IPS-NIHi11 (cell line): ENCODE measurements around the gene MYO1H.

Experiments used
- DNase-seq: peaks from one replicate; pipeline ENCODE4 v3.0.0; 2012; ENCODE audit warnings: mixed read lengths, low spot score

Gene MYO1H

DNA sequence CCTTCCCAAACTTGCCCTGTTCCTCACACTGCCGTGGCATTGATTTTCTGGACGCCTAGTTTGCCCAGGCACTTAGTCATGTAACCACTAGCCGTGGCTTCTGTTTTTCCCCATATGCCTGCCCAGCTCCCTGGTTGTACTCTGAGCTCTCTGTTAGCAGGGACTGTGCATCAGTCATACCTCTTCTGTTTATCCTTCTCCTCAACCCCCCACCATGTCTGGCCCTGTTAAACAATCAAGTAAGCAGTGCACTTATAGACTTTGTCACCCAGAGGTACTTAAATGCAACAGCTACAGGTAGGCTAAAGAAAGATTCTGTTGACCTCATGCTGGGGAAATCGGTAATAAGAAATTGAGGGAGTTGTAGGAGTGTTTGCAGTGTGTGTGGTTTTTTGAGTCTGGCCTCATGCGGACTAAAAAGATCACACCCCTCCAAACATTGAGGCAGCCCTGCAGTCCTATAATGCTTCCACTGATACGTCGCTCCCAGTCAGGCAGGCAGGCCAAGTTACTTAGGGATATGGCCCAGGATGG is 146.7 kb downstream of the MYO1H start:
- DNase-seq: no peak

DNA sequence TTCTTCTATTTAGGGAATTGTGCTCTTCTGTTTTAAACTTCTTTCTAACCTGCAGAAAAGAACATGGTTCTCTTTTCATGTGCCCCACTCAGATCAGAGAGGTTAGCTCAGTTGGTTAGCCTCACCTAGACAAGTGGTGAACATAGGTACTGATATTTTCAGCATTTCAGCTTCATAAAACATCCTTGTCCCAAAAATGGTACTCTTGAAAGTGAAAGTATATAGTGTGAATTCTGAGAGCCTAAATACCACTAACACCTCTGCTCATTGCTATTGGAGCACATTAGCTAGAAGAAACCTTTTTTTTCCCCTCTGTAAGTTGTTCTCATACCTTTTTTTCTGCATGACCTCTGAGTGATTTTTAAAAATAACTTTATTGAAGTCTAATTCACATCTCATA is 147.3 kb downstream of the MYO1H start:
- no peak for DNase-seq

DNA sequence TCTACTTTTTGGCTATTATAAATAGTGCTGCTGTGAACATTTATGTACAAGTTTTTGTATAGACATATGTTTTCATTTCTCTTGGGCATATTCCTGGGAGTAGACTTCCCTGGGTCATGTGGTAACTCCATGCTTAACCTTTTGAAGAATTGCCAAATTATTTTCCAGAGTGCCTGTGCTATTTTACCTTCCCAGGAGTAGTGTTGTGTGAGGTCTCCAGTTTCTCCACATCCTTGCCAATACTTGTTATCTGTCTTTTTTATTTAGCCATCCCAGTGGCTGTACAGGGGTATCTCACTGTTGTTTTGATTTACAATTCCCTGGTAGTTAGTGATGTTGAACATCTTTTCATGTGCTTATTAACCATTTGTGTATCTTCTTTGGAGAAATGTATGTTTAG is 148.6 kb downstream of the MYO1H start:
- no peak for DNase-seq

- DNase-seq: no peak
These were observed 150.0 kb downstream of the MYO1H start for GRCh38 chr12:109497675-109498074.
